HG03460 (cell line): ENCODE data around the gene HOXA9.

Experiments used
- ATAC-seq: cut with Tn5 transposase; IDR thresholded peaks from one replicate; pipeline ENCODE4 v1.9.1; 2021; ENCODE audit not compliant: unreplicated experiment

The HOXA9 gene

DNA sequence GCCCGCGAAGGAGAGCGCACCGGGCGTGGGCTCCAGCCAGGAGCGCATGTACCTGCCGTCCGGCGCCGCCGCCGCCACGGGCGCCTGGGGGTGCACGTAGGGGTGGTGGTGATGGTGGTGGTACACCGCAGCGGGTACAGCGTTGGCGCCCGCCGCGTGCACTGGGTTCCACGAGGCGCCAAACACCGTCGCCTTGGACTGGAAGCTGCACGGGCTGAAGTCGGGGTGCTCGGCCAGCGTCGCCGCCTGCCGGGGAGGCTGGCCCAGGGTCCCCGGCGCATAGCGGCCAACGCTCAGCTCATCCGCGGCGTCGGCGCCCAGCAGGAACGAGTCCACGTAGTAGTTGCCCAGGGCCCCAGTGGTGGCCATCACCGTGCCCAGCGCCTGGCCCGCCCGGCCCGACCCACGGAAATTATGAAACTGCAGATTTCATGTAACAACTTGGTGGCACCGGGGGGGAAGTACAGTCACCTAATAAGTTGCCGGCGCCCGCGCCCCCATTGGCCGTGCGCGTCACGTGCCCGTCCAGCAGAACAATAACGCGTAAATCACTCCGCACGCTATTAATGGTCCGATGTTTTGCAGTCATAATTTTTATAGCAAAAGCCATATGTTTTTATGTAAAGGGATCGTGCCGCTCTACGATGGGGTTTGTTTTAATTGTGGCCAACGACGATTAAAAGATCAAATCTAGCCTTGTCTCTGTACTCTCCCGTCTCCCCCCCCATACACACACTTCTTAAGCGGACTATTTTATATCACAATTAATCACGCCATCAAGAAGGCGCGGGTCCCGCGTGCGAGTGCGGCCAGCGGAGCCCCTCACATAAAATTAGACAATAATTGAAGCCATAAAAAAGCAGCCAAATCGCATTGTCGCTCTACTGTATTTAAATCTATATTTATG lies at the start of gene HOXA9:
HOXA9 (minus strand) TSS at position 449 of the 907 bp plus-strand sequence; CDS start at position 369, 80 bp downstream.
- ATAC-seq = no peak

DNA sequence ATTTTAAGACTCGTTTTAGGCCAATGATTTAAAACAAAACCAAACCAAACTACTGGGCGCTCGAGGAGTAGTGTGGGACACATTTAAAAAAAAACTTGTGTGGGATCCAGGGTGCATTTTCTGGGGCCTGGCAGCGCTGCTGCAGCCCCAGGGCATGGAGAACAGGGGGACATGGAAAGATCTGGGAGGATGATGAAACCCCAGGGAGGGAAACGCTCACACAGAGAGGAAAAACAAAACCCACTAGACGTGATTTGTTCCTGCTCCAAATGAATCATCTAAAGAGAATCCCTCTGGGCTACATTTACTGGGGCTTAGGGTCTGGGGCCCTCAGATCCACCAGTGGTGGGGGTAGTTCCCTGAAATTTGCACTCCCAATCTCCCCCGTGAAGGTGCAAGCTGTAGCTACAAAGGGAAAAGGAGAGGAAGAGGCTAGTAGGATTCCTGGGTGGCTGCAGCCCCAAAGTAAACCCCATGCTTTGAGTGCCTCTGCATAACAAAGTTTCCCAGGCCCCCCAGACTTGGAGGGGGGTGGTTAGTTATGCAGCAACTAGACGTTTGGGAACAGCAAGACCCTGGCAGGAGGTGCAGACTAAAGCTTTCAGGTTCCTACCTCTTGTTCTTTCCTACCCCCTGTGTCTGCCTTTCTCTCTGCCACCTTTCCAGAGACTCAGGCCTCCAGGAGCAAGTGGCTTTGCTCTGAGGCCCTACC lies 49.1 kb upstream of the HOXA9 start:
- no peak for ATAC-seq

DNA sequence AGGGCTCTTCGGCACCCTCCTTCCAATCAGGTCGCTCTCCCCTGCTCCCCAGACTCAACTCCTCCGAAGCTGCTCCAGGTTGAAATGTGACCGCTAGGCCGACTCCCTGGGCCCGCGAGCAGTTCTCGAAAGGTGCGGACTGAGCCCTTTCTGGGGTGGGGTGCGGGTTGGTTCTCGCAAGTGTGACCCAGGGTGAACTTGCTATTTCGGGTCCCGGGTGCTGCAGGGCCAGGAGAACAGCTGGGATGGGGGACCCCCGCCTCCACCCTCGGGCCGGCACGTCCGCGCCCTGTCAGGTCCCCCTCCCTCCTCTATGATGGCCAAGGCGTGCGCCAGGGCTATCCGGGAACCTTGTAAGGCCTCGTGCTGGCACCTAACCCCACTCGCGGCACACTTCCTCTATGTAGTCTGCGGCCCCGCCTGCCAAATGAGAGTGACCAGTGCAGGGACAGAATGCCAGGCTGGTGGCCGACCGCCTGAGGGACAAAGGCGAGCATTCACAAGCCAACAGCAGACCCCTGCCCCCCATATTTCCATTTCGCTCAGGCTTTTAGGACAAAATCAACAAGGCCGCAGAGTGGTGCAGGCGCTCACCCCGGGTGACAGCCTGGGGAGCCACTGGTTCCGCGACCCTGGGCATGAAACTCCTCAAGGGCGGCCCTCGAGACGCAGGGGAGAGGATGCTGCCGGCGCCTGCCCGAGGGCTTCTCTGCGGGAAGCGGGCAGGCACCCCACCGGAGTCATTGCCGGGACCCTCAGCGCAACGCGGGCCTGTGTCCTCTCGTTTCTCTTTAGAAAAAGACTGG lies 48.3 kb upstream of the HOXA9 start:
- ATAC-seq = no peak

DNA sequence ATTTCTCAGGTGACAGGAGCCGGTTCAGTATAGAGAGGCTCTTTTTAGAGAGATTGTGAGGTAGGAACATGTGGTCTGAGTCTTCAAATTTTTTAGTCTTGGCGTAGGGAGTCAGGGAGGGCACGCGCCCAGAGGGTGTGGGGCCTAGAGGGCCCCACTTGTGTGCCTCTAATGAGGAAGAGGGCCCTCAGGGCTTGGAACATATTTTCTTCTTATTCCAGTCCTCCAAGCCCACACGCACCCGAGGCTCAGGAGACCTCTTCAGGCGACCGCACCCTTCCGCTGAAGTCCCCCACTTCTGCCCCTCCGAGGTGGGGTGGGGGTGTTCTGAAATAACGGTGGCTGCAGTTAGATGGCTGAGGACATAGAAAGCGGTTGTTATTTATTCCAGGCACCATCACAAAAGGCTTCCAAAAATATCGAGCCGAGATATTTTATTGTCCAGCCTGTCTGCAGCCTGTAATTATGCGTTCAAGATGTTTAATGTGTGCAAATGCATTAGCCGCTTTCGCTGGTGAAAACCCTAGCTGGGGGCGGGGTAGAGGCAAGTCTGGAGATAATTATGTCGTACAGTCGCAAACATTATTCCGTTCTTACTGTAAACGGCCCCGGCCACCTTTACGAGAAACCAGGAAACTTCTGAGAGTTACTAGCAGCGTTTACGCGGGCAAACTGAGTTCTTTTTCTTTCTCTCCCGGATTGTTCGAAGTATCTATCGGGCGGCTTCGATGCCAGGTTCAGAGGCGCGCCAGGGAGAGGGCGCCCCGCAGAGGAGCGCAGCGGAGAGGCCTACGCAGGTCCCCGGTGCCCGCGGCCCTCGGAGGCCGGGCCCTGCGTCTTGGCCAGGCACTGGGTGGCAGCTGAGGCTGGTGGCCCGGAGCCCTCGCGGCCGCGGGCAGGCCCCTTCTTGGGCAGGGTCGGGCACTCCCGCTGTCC lies 47.4 kb upstream of the HOXA9 start:
- ATAC-seq = no peak

DNA sequence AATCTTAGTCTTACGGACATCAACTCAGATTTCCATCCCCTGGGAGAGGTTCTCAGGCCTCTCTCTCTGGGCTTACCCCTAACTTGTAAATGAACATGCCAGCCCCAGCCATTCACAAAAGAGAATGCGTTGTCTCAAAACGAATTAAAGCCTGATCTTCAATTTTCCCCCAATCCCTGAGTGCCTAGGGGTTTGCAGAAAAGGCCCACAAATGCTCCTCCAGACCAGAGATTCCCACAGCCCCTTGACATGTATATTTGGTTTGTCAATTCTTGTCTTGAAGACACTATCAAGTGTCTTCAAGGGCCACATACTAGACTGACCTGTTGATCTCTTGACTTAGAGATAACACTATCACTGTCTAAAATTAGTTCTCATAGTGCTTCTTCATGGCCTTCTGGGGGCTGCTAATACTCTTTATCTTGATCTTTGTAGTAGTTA lies 46.4 kb upstream of the HOXA9 start:
- no peak for ATAC-seq

DNA sequence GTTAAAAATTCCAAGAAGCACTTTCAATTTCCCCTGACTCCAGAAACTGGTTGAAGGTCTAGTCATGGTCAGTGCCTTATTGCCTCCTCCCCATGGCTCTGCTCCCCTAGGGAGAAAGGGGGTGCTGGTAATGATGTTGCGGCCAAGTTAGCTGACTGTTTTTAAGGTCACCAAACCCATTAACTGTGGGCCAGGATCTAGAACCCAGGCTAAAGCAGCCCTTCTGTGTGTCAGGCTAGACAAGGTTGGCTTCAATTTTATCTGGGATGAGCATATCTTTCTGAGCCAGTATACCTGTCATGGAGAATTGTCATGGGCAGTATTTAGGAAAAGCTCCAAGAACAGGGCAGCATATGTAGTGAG lies 45.7 kb upstream of the HOXA9 start:
- no peak for ATAC-seq

DNA sequence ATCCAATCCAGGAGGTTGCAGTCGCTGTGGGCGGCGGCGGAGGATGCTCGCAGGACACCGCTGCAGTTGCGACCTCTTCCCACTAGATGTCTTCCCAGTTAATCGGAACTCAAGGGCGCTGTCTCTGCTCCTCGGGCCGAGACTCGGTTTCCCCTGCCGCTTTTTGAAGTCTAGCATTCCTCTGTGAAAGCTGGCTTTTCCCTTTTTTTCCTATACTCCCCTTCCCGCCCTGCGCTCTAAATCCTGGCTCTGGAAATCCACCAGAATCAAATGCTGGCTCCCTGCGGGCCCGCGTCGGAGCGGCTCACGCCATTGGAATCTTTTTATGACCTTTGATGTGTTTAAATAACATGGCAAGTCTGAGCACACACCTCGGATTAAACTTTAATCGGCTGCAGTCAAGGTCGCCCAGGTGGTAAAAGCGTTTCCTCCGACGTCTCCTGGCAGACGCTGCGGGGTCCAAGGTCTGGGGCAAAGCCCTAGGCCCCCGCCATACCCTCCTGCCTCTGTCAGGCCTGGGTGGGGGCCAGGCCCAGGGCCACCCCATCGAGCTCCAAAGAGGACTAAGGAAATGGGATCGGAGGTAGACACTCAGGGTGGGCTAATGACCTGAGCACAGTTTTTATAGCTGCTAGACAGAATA lies 45.2 kb upstream of the HOXA9 start:
- ATAC-seq = no peak

DNA sequence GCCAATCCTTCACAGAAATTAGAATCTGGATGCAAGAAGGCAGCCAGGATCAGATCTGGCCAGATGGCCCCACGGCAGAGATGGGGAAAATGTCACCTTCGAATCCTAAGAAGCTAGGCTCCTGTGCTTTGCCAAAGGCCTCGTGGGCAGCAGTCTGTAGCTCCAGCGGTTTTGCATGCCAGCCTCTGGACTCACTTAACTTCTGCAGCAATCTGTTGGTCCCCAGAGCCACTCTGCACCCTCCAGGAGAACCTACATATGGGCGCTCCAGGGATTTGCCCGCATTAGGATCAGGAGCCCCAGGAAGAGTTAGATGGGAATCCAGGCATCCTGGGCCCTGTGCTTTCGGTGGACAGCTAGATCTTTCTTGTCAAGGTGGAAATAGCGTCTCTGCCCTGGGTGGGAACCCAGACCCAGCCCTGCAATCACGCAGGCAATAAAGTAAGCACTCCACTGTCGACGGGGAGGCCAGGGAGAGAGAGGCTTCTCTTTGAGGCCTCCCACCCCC lies 44.6 kb upstream of the HOXA9 start:
- no peak for ATAC-seq

DNA sequence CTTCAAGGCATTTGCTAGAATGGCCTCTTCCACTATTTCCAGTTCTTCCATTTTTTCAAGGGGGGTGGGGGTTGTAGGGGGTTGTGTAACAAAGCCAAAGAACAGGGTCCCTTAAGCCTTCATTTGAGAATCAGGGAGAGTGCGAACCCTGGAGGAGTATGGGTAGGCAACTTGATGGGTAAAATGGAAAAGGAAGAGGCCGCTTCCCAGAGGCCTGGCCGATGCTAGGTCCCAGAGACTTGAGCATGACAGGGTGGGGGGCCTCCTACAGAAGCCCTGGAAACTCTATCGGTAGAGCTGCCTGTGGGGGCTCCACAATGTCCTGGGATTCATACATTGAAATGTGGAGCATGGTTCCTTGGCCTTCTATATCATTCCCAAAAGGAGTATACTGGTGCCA lies 43.7 kb upstream of the HOXA9 start:
- no peak for ATAC-seq

DNA sequence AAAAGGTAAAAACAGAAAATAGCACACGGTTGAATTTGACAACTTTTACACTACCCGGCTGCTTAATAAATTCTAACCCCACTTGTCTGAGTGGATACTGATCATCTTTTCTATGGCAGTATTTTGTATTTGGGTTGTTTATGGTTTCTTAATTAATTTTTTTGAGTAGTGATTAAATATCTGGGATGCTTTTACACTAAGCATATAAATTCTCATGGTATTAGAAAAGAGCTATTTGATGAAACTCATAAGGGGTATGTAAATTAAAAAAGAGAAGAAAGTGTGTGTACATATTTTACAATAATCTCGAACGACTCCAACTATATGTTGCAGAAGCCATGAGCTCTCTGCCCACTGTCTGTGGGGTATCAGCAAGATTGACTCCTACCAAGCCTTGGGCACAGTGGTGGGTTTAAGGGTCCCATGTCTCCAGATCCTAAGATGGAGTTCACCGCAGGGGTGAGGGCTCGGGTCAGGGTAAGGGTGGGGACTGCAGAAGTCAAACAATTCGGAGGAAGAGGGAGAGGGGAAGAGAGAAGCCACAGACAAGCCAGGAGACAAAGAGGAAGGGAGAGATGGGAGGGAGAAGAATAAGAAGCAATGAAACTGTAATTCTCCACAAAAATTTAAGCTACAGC lies 42.1 kb upstream of the HOXA9 start:
- no peak for ATAC-seq

DNA sequence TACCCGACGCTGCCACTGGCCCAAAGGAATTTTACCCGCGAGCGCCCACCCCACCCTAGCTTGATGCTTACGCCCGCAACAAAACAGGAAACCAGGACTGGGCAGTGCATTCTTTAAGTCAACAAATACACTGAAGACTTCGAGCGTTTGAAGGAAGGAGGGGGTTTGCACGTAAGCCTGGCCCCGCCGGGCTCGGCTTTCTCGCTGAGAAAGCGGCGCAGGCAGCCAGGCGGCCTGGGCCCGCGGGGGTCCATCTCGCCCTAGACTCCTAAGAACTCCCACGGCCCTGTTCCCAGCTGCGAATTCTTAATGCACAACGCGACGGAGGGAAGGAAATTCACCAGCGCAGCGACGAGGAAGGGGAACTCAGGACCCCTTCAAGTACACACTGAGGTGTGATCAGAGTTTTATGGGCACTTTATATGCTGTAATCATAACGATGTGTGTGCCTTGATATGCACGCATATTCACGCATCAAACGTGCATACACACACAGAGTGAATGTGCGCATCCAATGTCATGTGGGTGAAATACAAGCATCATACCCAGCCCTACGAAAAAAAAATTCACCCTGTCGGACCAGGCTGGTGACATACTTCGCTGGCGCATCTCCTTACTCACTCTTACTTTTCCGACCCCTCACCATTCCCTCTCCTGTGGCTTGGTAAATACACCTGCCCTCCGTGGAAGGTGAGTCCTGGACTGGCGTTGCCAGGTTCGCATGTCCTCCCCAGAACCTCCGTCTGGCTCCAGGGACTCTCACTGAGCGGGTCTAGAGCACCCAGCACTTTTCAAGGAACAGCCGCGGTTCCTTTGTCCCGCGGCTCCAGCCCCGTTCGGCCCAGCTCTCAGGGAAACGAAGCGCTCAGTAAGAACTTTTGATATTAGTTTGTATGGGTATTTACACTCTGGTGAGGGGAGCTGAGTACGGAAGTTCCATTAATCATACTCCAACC lies 40.3 kb upstream of the HOXA9 start:
- ATAC-seq = no peak

DNA sequence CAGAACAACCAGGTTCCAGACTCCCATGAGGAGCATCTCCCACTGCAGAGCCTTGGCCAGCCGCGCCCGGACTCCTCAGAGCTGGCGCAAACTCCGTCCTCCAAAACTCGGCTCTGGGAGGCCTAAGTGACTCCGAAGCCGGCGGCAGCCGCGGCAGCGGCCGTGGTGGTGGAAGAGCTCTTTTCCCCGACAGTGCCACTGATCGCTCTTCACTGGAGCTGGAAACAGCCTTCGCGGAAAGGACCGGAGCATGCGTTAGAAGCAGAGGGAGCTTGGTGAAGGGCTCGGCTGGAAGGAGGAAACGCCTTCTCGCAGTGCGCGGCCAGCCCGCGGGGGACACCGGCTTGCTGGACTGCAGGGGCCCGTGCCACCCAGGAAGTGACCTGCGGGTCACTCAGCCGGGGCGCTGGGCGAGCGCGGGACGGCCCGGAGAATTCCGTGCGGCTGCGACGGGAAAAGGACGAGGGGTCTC lies 39.5 kb upstream of the HOXA9 start:
- no peak for ATAC-seq

DNA sequence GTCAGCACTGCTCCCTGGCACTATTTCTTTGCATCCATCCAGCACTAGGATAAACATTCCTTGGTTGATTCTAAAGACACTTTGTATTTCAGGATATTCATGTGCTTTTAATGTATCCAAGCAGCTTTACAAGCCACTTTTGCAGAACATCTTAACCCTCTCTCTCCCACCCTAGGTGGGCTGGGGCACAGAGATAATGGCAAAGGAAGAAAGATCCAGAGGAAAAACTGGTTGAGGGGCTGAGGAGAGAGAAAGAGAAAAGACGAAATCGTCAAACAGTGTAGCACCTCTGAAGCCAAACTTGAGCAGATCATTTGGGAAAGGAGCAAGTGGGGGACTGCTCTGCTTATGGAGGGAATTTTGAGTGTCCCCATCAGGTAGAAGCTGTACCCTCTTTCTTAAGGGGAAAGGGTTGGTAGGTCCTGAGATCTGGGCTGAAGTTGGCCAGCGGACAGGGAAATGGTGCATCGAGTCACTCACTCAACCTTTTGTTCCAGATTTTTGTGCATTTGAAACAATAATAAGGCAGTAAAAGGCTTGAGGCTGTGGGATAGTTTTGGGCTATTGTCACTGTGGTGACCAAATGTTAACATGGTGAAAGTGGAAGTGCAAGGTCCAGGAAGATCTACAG lies 38.7 kb upstream of the HOXA9 start:
- no peak for ATAC-seq

DNA sequence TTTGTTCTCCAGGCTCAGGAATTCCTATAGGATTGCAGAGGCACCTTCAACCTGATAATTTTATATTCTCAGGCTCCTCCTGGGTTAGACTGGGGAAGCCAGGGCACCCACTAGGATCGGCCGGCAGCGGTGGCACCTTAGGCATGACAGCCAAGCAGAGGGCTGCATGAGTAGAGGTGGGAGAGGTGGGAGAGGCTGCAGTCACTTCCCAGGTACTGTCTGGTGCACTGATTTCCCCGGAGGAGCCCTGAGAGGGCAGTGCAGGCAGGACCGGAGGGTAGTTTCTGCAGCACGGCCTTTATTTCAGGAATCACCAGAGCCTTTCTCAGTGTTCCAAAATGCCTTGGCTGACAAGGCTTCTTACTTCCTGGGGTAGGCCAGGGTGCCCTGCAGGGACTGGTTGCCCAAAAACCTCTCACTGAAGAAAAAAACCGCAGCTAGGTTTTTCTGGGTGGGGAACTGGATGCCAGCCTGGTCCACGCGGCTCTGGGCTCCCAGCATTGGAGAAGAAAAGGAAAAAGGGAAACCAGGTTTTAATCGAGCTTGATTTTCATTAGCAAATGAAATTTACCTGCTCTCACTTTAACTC lies 38.1 kb upstream of the HOXA9 start:
- ATAC-seq = no peak

DNA sequence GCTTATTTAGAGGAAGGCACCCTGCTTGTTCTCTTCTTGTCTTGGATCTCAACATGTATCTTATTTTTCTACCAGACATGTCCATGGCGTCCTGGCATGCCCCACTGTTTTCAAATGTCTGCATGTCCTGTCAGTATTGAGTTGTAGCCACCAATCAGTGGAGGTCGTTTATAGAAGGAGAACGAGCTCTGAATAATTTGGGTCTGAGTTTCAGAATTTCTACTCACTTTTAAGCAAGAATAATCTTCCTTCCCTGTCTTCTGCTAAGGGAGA lies 37.5 kb upstream of the HOXA9 start:
- ATAC-seq = no peak

DNA sequence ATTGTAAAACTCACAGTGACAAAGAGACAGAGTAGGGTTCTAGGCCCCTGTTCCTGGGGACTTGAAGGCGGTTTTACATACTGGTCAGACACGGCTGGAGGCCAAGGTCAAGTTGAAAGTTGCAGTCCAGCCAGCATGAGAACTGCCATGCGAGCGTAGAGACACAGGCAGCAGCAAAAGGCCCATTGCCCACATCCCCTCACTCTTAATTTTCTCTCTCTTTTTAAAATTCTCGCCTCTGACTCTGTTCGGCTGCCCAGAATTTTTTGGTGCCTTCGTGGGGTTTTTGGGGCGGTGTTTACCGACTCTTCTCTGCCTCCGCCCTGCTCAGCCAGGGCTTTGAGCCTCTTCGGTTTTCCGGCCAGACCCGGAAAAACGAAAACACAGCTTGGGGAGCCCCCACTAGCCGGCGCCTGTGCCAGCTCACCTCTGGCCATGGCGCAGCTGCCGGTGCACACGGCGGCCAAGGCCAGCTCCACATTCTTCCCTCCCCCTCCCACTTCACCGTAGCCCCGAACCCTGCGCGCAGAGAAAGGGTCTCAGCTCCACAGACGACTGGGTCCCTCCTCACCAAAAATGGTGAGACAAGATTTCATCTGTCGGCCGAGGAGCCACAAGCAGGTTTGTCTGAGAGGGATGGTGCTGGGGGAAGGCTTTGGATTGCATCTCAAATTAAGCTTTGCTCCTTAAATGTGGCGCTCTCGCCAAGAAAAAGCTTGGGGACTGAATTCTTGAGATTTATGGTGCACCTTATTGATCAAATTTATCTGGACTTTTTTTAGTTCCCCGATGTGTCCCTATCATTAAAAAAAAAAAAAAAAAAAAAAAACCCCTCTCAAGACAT lies 36.9 kb upstream of the HOXA9 start:
- no peak for ATAC-seq
